Activated CD4-positive, CD25-positive, alpha-beta regulatory T cell treated with anti-CD3 and anti-CD28 coated beads, Interleukin-2, amount 50 U/mL, for 72 hours (primary cell): ENCODE measurements around the gene TNS4.
"Not testable (repeated sequence)": the region's sequence is repeated elsewhere in the genome, so short reads cannot be mapped to it uniquely, and the experiment has no call there.

Experiments used
- DNase-seq: peaks from one replicate; pipeline ENCODE4 v3.0.0; 2021

Gene TNS4

GRCh38 chr17:40501499-40501911 is at the start of gene TNS4:
Gene TNS4, minus strand, starts transcription at chr17:40501623. Its CDS starts 5,198 bp downstream, at chr17:40496425.
- no peak for DNase-seq

- DNase-seq = no peak
Observed at GRCh38 chr17:40550608-40551007, 49.2 kb upstream of the TNS4 start.

- no peak for DNase-seq
Observed at GRCh38 chr17:40548982-40549685, 47.7 kb upstream of the TNS4 start.

- no peak for DNase-seq
Observed at GRCh38 chr17:40548491-40548981, 47.1 kb upstream of the TNS4 start.

- no peak for DNase-seq
Observed at GRCh38 chr17:40547785-40548478, 46.5 kb upstream of the TNS4 start.

GRCh38 chr17:40547079-40547784 is 45.8 kb upstream of the TNS4 start:
- DNase-seq = no peak

GRCh38 chr17:40546497-40546896 is 45.1 kb upstream of the TNS4 start:
- DNase-seq = not testable (repeated sequence)

- peak; percentile 30 for DNase-seq
Observed at GRCh38 chr17:40545660-40546059, 44.2 kb upstream of the TNS4 start.

- DNase-seq = peak; percentile 49
Observed at GRCh38 chr17:40542558-40543411, 41.4 kb upstream of the TNS4 start.

- DNase-seq = peak; percentile 36
Observed at GRCh38 chr17:40541873-40542557, 40.6 kb upstream of the TNS4 start.

GRCh38 chr17:40541060-40541872 is 39.8 kb upstream of the TNS4 start:
- DNase-seq = peak; percentile 50

GRCh38 chr17:40540448-40540847 is 39.0 kb upstream of the TNS4 start:
- DNase-seq = peak; percentile 56

GRCh38 chr17:40539711-40540411 is 38.4 kb upstream of the TNS4 start:
- no peak for DNase-seq

- peak; percentile 20 for DNase-seq
Observed at GRCh38 chr17:40538936-40539705, 37.7 kb upstream of the TNS4 start.

GRCh38 chr17:40538019-40538935 is 36.9 kb upstream of the TNS4 start:
- no peak for DNase-seq

GRCh38 chr17:40536295-40537171 is 35.1 kb upstream of the TNS4 start:
- no peak for DNase-seq

- DNase-seq = no peak
Observed at GRCh38 chr17:40535924-40536294, 34.5 kb upstream of the TNS4 start.

GRCh38 chr17:40535438-40535837 is 34.0 kb upstream of the TNS4 start:
- DNase-seq = no peak
